Dedifferentiated amniotic fluid mesenchymal stem cell (primary cell): Measurements from ENCODE around the gene PHLPP1.
"Not testable (repeated sequence)": the region's sequence is repeated elsewhere in the genome, so short reads cannot be mapped to it uniquely, and the experiment has no call there.

Source experiments
- DNase-seq: peaks from one replicate; pipeline ENCODE4 v3.0.0-alpha.2; 2016; ENCODE audit errors: extremely low spot score

The PHLPP1 gene

GRCh38 chr18:62883937-62884735 lies 168.8 kb downstream of the PHLPP1 start:
- no peak for DNase-seq

DNA sequence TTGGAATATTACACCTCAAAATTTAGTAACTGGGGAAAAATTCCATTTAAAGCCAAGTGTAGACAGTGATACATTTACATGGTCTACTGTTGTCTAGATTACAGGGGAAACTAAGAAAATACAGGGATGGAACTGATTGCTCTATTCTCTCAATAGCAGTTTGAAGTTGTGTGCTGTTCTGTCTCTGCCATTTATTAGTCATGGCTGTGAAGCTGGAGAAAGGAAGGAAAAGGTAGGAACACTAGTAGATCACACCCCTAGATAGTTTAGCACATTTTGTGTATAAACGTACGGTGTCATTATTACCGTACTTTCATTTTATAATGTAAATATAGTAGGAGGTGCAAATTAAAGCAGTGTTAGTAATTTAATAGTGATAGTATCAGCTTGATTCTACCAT lies 170.5 kb downstream of the PHLPP1 start:
- no peak for DNase-seq

DNA sequence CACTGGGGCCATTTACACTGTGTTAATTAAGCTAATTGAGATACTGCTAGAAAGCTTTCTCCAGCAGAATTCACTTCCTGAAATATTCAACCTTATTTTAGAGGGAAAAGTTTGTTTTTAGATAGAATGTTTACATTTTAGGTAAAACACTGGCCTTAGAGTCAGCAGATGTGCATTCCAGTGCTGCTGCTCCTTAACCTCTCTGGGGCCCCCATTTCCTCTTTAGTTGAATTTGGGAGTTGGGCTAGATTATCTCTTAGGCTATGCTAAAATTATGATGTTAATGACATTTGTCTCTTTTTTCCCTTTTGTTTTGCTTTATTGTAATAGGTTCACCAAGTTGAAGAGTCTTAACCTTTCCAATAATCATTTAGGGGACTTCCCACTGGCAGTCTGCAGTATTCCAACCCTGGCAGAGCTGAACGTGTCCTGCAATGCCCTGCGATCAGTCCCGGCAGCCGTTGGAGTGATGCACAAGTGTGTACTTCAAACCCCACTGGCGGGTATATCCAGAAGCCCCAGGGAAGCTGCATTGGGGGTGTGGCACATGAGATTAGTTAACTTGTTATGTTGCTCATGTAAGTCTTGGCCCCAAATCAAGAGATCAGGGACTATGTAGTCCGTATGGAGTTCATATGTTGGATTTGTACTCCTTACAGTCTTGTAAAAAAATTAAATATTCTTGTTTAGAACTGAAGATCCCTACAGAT lies 179.5 kb downstream of the PHLPP1 start:
- no peak for DNase-seq

DNA sequence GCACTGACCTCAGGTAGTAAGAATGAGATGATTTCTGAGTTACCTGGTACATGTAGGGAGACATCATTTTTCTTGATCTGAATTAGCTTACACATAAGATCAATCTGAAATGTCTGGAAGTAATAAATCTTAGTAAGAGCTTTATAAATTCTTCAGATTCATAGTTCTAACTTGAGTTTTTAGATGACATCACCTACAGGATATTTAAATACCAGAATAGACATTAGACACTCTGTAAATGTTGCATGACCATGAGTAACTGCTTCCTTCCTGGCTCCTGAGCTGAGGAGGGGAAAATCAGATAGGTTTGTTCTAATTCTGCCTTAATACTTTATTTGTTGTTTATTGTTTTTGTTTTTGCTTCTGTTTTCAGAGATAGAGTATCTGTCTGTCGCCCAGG lies 181.8 kb downstream of the PHLPP1 start:
- DNase-seq = peak; percentile 54

- DNase-seq = no peak
Measured at GRCh38 chr18:62898359-62898758, 183.0 kb downstream of the PHLPP1 start.

DNA sequence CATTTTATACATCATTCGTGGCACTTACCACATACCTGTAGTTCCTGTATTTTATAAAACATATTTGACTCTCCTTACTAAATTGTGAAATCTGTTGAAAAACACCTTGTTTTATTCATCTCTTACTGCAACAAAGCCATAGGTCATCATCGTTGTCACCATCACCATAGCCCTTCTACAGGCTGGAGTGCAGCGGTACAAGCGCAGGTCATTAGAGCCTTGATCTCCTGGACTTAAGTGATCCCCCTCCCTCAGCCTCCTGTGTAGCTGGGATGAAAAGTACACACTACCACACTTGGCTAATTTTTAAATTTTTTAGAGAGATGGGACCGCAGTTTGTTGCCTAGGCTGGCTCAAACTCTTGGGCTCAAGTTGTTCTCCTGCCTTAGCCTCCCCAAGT lies 184.2 kb downstream of the PHLPP1 start:
- DNase-seq = no peak

GRCh38 chr18:62900132-62900883 lies 185.0 kb downstream of the PHLPP1 start:
- DNase-seq = no peak

- no peak for DNase-seq
Measured at GRCh38 chr18:62902776-62903175, 187.4 kb downstream of the PHLPP1 start.

- no peak for DNase-seq
Measured at GRCh38 chr18:62904396-62905285, 189.3 kb downstream of the PHLPP1 start.

- DNase-seq = no peak
Measured at GRCh38 chr18:62912885-62913284, 197.5 kb downstream of the PHLPP1 start.

DNA sequence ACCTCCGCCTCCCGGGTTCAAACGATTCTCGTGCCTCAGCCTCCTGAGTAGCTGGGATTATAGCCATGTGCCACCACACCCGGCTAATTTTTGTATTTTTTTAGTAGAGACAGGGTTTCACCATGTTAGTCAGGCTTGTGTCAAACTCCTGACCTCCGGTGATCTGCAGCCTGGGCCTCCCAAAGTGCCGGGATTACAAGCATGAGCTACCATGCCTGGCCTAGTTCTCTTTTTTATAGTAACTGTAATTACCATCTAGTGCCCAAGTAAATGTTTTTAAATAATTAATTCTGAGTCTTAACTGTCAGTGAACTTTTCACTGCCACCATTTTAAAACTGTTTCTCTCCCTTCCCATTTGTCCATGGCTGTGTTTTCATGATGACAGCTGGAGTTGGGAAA lies 198.5 kb downstream of the PHLPP1 start:
- DNase-seq = not testable (repeated sequence)

- no peak for DNase-seq
Measured at GRCh38 chr18:62914871-62915392, 199.6 kb downstream of the PHLPP1 start.

GRCh38 chr18:62918361-62918760 lies 203.0 kb downstream of the PHLPP1 start:
- no peak for DNase-seq

GRCh38 chr18:62919109-62919838 lies 203.9 kb downstream of the PHLPP1 start:
- no peak for DNase-seq

- DNase-seq = no peak
Measured at GRCh38 chr18:62925031-62925688, 209.8 kb downstream of the PHLPP1 start.

DNA sequence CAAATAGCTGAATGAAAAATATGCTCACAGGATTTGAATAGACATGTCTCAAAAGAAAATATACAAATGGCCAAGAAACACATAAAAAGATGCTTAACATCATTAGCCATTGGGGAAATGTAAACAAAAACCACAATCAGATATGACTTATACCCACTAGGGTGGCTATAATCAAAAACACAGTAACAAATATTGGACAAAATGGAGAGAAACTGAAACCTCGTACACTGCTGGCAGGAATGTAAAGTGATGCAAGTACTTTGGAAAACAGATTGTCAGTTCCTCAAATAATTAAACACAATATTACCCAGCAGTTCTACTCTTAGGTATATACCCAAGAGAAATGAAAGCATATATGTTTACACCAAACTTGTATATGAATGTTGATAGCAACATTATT lies 213.0 kb downstream of the PHLPP1 start:
- DNase-seq = peak; percentile 26

DNA sequence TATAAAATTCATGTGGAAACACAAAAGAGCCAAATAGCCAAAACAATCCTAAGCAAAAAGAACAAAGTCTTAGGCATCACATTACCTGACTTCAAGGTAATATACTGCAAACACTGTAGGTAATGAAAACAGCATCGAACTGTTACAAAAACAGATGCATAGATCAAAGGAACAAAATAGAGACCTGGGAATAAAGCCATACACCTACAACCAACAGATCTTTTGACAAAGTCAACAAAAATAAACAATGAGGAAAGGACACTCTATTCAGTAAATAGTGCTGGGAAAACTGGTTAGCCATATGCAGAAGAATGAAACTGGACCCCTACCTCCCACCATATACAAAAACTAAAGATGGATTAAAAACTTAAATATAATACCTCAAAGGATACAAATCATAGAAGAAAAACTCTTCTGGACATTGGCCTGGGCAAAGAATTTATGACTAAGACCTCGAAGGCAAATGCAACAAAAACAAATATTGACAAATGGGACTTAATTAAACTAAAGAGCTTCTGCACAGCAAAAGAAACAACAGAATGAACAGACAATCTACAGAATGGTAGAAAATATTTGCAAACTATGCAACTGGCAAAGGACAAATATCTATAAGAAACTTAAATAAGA lies 218.0 kb downstream of the PHLPP1 start:
- no peak for DNase-seq

GRCh38 chr18:62935994-62936393 lies 220.7 kb downstream of the PHLPP1 start:
- DNase-seq = no peak

- DNase-seq = no peak
Measured at GRCh38 chr18:62937065-62937464, 221.7 kb downstream of the PHLPP1 start.

DNA sequence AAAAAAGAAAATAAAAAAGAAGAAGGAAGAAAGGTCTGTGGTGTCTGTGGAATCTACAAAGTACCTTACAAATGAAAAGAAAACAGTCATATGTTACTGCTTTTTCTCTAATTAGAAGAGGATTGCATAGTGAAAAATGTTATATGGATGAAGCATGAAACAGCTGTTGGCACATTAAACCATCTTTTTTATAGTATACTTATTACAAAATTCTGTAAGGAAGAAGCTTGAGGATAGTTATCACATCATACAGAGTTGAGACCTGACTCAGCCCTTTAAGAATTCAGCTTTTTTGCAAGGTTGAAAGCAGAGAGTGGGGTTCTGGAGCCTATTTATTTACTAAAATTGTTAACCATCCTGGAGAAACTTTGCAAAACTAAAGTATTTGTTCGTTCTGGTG lies 222.7 kb downstream of the PHLPP1 start:
- peak; percentile 51 for DNase-seq
